ENCODE data around the gene CRACDL.
"Not testable (repeated sequence)": the region's sequence is repeated elsewhere in the genome, so short reads cannot be mapped to it uniquely, and the experiment has no call there.

The CRACDL gene

GRCh38 chr2:98901291-98901690 is 34.7 kb downstream of the CRACDL start:
- DNase-seq (ENCODE audit: extremely low read depth, low read depth), result no peak
- no peak for TF ChIP-seq CTCF (IDR thresholded peaks at IDR 0.05; ENCODE audit: low read depth, low read length, missing control alignments)
- H3K4me3 ChIP-seq (replicated peaks; ENCODE audit: low read depth, low read length), result no peak overlapping the region

- DNase-seq (ENCODE audit: extremely low read depth, low read depth), result no peak
- H3K4me3 ChIP-seq (replicated peaks; ENCODE audit: low read depth, low read length), result no peak overlapping the region
- no peak for TF ChIP-seq CTCF (IDR thresholded peaks at IDR 0.05; ENCODE audit: low read depth, low read length, missing control alignments)
Measured at GRCh38 chr2:98900721-98901120, 35.3 kb downstream of the CRACDL start.

- DNase-seq (ENCODE audit: extremely low read depth, low read depth); H3K4me3 ChIP-seq (replicated peaks; ENCODE audit: low read depth, low read length): not testable (repeated sequence)
Measured at GRCh38 chr2:98899703-98900078, 36.3 kb downstream of the CRACDL start.

- H3K4me3 ChIP-seq (replicated peaks; ENCODE audit: low read depth, low read length), result no peak overlapping the region
- DNase-seq (ENCODE audit: extremely low read depth, low read depth), result no peak
- no peak for TF ChIP-seq CTCF (IDR thresholded peaks at IDR 0.05; ENCODE audit: low read depth, low read length, missing control alignments)
Measured at GRCh38 chr2:98899041-98899702, 36.9 kb downstream of the CRACDL start.

GRCh38 chr2:98898423-98898841 is 37.6 kb downstream of the CRACDL start:
- DNase-seq (ENCODE audit: extremely low read depth, low read depth), result no peak
- TF ChIP-seq CTCF (IDR thresholded peaks at IDR 0.05; ENCODE audit: low read depth, low read length, missing control alignments), result no peak
- H3K4me3 ChIP-seq (replicated peaks; ENCODE audit: low read depth, low read length), result no peak overlapping the region

GRCh38 chr2:98897746-98898145 is 38.3 kb downstream of the CRACDL start:
- no peak overlapping the region for H3K4me3 ChIP-seq (replicated peaks; ENCODE audit: low read depth, low read length)
- DNase-seq (ENCODE audit: extremely low read depth, low read depth), result no peak
- no peak for TF ChIP-seq CTCF (IDR thresholded peaks at IDR 0.05; ENCODE audit: low read depth, low read length, missing control alignments)

GRCh38 chr2:98896944-98897343 is 39.1 kb downstream of the CRACDL start:
- TF ChIP-seq CTCF (IDR thresholded peaks at IDR 0.05; ENCODE audit: low read depth, low read length, missing control alignments), result no peak
- H3K4me3 ChIP-seq (replicated peaks; ENCODE audit: low read depth, low read length), result no peak overlapping the region
- no peak for DNase-seq (ENCODE audit: extremely low read depth, low read depth)
